ENCODE measurements around the gene BAG3. TPM values are rescaled to one million over a fixed set of nuclear protein-coding genes. Genes with fewer than 3 reads are reported as not detected.

BAG3 gene
- total RNA-seq, 2 donors from 2014 or later: 13.4 to 19.5 TPM

- Mint-ChIP-seq H3K4me1 (no peaks in the 10 kb centered on the region), H3K9me3 (peaks cover 21% of the 10 kb centered on the region), H3K27ac (no peak overlapping the region), H3K4me3 (no peak overlapping the region), H3K36me3 (ENCODE audit: low read depth) (no peaks in the 10 kb centered on the region), H3K27me3 (ENCODE audit: insufficient read depth) (no peaks in the 10 kb centered on the region)
- H3K9ac ChIP-seq (ENCODE audit: extremely low read depth, low read length, poor library complexity, severe bottlenecking): no peak overlapping the region
- H3K4me3 ChIP-seq (ENCODE audit: low read length): no peak overlapping the region
- no peaks in the 10 kb centered on the region for H3K4me1 ChIP-seq (ENCODE audit: control insufficient read depth, insufficient read depth, low read length)
- H3K27ac ChIP-seq (ENCODE audit: low read depth, low read length): no peak overlapping the region
- no peak for DNase-seq
- no peaks in the 10 kb centered on the region for H3K36me3 ChIP-seq (ENCODE audit: control insufficient read depth, insufficient read depth, low read length)
- no peak for TF ChIP-seq CTCF (conservative IDR thresholded peaks at IDR 0.05)
- H3K9me3 ChIP-seq (ENCODE audit: control insufficient read depth, low read length): no peaks in the 10 kb centered on the region
- H3K27me3 ChIP-seq (ENCODE audit: control insufficient read depth, insufficient read depth, low read length, poor library complexity, severe bottlenecking): no peaks in the 10 kb centered on the region
- 79 to 88% methylated on average over 5 to 7 of the region's 7 CpGs for WGBS, 2 experiments (ENCODE audit: insufficient coverage in 1 of 2, insufficient read length in 1 of 2)
These were observed 62.7 kb downstream of the BAG3 start for GRCh38 chr10:119713744-119714483.

- H3K9ac ChIP-seq (ENCODE audit: extremely low read depth, low read length, poor library complexity, severe bottlenecking): no peak overlapping the region
- 100% methylated on average over 1 of the region's 2 CpGs; no CpG with 5 or more reads in 1 of the 2 experiments for WGBS, 2 experiments (ENCODE audit: insufficient coverage in 1 of 2, insufficient read length in 1 of 2)
- no peaks in the 10 kb centered on the region for H3K36me3 ChIP-seq (ENCODE audit: control insufficient read depth, insufficient read depth, low read length)
- no peaks in the 10 kb centered on the region for H3K9me3 ChIP-seq (ENCODE audit: control insufficient read depth, low read length)
- TF ChIP-seq CTCF (conservative IDR thresholded peaks at IDR 0.05): no peak
- H3K4me1 ChIP-seq (ENCODE audit: control insufficient read depth, insufficient read depth, low read length): no peaks in the 10 kb centered on the region
- Mint-ChIP-seq H3K27me3 (ENCODE audit: insufficient read depth) (no peaks in the 10 kb centered on the region), H3K9me3 (peaks cover 23% of the 10 kb centered on the region), H3K27ac (no peak overlapping the region), H3K4me3 (no peak overlapping the region), H3K36me3 (ENCODE audit: low read depth) (no peaks in the 10 kb centered on the region), H3K4me1 (no peaks in the 10 kb centered on the region)
- H3K4me3 ChIP-seq (ENCODE audit: low read length): no peak overlapping the region
- no peak overlapping the region for H3K27ac ChIP-seq (ENCODE audit: low read depth, low read length)
- DNase-seq: no peak
- H3K27me3 ChIP-seq (ENCODE audit: control insufficient read depth, insufficient read depth, low read length, poor library complexity, severe bottlenecking): no peaks in the 10 kb centered on the region
These were observed 63.3 kb downstream of the BAG3 start for GRCh38 chr10:119714484-119714816.

GRCh38 chr10:119715628-119716505 lies 64.7 kb downstream of the BAG3 start:
- no peaks in the 10 kb centered on the region for H3K4me1 Mint-ChIP-seq
- H3K27ac ChIP-seq (ENCODE audit: low read depth, low read length): peak overlapping the region; percentile 53
- no peaks in the 10 kb centered on the region for H3K27me3 Mint-ChIP-seq (ENCODE audit: insufficient read depth)
- TF ChIP-seq CTCF (conservative IDR thresholded peaks at IDR 0.05): no peak
- no peak overlapping the region for H3K4me3 ChIP-seq (ENCODE audit: low read length)
- no peaks in the 10 kb centered on the region for H3K4me1 ChIP-seq (ENCODE audit: control insufficient read depth, insufficient read depth, low read length)
- no peak overlapping the region for H3K9ac ChIP-seq (ENCODE audit: extremely low read depth, low read length, poor library complexity, severe bottlenecking)
- no peak overlapping the region for H3K4me3 Mint-ChIP-seq
- peaks cover 12% of the 10 kb centered on the region for H3K9me3 ChIP-seq (ENCODE audit: control insufficient read depth, low read length)
- H3K27me3 ChIP-seq (ENCODE audit: control insufficient read depth, insufficient read depth, low read length, poor library complexity, severe bottlenecking): no peaks in the 10 kb centered on the region
- DNase-seq: no peak
- H3K9me3 Mint-ChIP-seq: peaks cover 27% of the 10 kb centered on the region
- no peak overlapping the region for H3K27ac Mint-ChIP-seq
- no peaks in the 10 kb centered on the region for H3K36me3 ChIP-seq (ENCODE audit: control insufficient read depth, insufficient read depth, low read length)
- peaks cover 5% of the 10 kb centered on the region for H3K36me3 Mint-ChIP-seq (ENCODE audit: low read depth)
- WGBS, 2 experiments (ENCODE audit: insufficient coverage in 1 of 2, insufficient read length in 1 of 2): 77 to 88% methylated on average over 6 to 8 of the region's 8 CpGs
